GM23248 (cell line): ENCODE measurements around the gene RGMA. TPM values are rescaled to one million over a fixed set of nuclear protein-coding genes. Genes with fewer than 3 reads are reported as not detected.

Source experiments
- DNase-seq: peaks from one replicate; pipeline ENCODE4 v3.0.0-alpha.2; 2015
- H2AFZ ChIP-seq: fragments of 200-600 bp; sonication (generic); 2 replicates; pipeline ENCODE4 v1.6.1; 2016; ENCODE audit warnings: antibody characterized with exemption
- H3F3A ChIP-seq: fragments of 200-600 bp; sonication (generic); 2 replicates; pipeline ENCODE4 v1.6.1; 2016; ENCODE audit warnings: mild to moderate bottlenecking, antibody characterized with exemption, mixed run types; ENCODE audit not compliant: insufficient read depth
- H3K27ac ChIP-seq: fragments of 200-600 bp; sonication (generic); 2 replicates; pipeline ENCODE4 v1.5.1; 2016; ENCODE audit warnings: mild to moderate bottlenecking
- H3K27me3 ChIP-seq: fragments of 200-600 bp; sonication (generic); replicated peaks from 2 replicates; pipeline ENCODE4 v1.6.1; 2016; ENCODE audit warnings: mild to moderate bottlenecking; ENCODE audit not compliant: insufficient read depth
- H3K36me3 ChIP-seq: fragments of 200-600 bp; sonication (generic); 2 replicates; pipeline ENCODE4 v1.6.1; 2016; ENCODE audit warnings: low read depth, mild to moderate bottlenecking
- H3K4me1 ChIP-seq: fragments of 200-600 bp; sonication (generic); 2 replicates; pipeline ENCODE4 v1.6.1; 2016; ENCODE audit warnings: mild to moderate bottlenecking; ENCODE audit not compliant: insufficient read depth
- H3K4me2 ChIP-seq: fragments of 200-600 bp; sonication (generic); one replicate; pipeline ENCODE4 v1.6.1; 2016; ENCODE audit warnings: mild to moderate bottlenecking; ENCODE audit not compliant: unreplicated experiment
- H3K4me3 ChIP-seq: fragments of 200-600 bp; sonication (generic); 2 replicates; pipeline ENCODE4 v1.5.1; 2016; ENCODE audit warnings: mild to moderate bottlenecking
- H3K79me2 ChIP-seq: fragments of 200-600 bp; sonication (generic); 2 replicates; pipeline ENCODE4 v1.6.1; 2016; ENCODE audit warnings: mild to moderate bottlenecking; ENCODE audit not compliant: insufficient read depth
- H3K9ac ChIP-seq: fragments of 200-600 bp; sonication (generic); 2 replicates; pipeline ENCODE4 v1.6.1; 2016; ENCODE audit warnings: mild to moderate bottlenecking
- H3K9me2 ChIP-seq: fragments of 200-600 bp; sonication (generic); 2 replicates; pipeline ENCODE4 v1.6.1; 2016; ENCODE audit warnings: mixed run types, mild to moderate bottlenecking, moderate library complexity; ENCODE audit not compliant: insufficient read depth
- H3K9me3 ChIP-seq: fragments of 200-600 bp; sonication (generic); one replicate; pipeline ENCODE4 v1.6.1; 2017; ENCODE audit warnings: low read depth
- H4K20me1 ChIP-seq: fragments of 200-600 bp; sonication (generic); 2 replicates; pipeline ENCODE4 v1.6.0; 2016; ENCODE audit not compliant: insufficient read depth
- EZH2 ChIP-seq: fragments of 200-600 bp; sonication (generic); IDR thresholded peaks from 2 replicates; pipeline ENCODE4 v1.6.1; 2018; ENCODE audit warnings: antibody characterized with exemption, mild to moderate bottlenecking; ENCODE audit not compliant: insufficient read depth, poor library complexity, severe bottlenecking
- EZH2phosphoT487 ChIP-seq: fragments of 200-600 bp; sonication (generic); IDR thresholded peaks from 2 replicates; pipeline ENCODE4 v1.6.1; 2018; ENCODE audit warnings: antibody characterized with exemption, moderate library complexity, mild to moderate bottlenecking, low read depth; ENCODE audit not compliant: insufficient read depth
- WGBS, 2 experiments: methylation state at CpG; one replicate each; pipeline ENCODE4 v1.1.6; 2015 to 2017; ENCODE audit warnings: low lambda C conversion rate in 2 of 2, low coverage in 1 of 2; ENCODE audit errors: missing lambda C conversion rate in 2 of 2; 5-methylcytosine and 5-hydroxymethylcytosine counted together
- in situ Hi-C: fragments of 300-500 bp; cut with MboI; formaldehyde crosslinking; loops from 2 replicates; pipeline ENCODE4 v1.15.0; 2020
- polyA plus RNA-seq: library from polyadenylated mRNA; unstranded; fragments of >200 nt; fragmentation: Nextera tagmentation; extraction: Ambion mirVana; gene quantifications from 2 replicates; pipeline ENCODE4 v1.2.1, GENCODE V29; 2016
- total RNA-seq: library from RNA; depleted of rRNA; stranded (reverse); fragments of >200 nt; shearing (Covaris generic); gene quantifications from 2 replicates; pipeline ENCODE4 v1.2.3, GENCODE V29; 2014

The RGMA gene
- total and polyA plus RNA-seq, 2 experiments from 2014 or later: 0.76 to 0.84 TPM

- H3F3A ChIP-seq: peaks cover 31% of the 10 kb centered on the region
- no peaks in the 10 kb centered on the region for H3K9me3 ChIP-seq
- peaks cover 14% of the 10 kb centered on the region; the same call in 1 of the 2 replicates for H3K36me3 ChIP-seq
- WGBS, 2 experiments: 62 to 70% methylated on average over 8 to 9 of the region's 9 CpGs
- H3K4me3 ChIP-seq: no peak overlapping the region
- in situ Hi-C loops: loop anchor here (10.0 to 25.0 kb wide), 2 partner anchors 956 to 1074 kb away; no protein-coding TSS in a partner anchor
- no peak overlapping the region for H2AFZ ChIP-seq
- DNase-seq: no peak
- TF ChIP-seq EZH2: no peak
- TF ChIP-seq EZH2phosphoT487: no peak
- no peak overlapping the region for H3K27ac ChIP-seq
- no peak overlapping the region for H3K4me2 ChIP-seq
- peaks cover 13% of the 10 kb centered on the region for H3K79me2 ChIP-seq
- no peaks in the 10 kb centered on the region for H4K20me1 ChIP-seq
- no peaks in the 10 kb centered on the region for H3K27me3 ChIP-seq
- H3K9me2 ChIP-seq: no peaks in the 10 kb centered on the region
- H3K4me1 ChIP-seq: peaks cover 27% of the 10 kb centered on the region
- H3K9ac ChIP-seq: no peak overlapping the region
Measured at GRCh38 chr15:93031103-93031464, 57.9 kb downstream of the RGMA start.

GRCh38 chr15:93030430-93031102 lies 58.4 kb downstream of the RGMA start:
- H3K79me2 ChIP-seq: peaks cover 17% of the 10 kb centered on the region
- no peak overlapping the region for H3K4me2 ChIP-seq
- no peak overlapping the region for H3K27ac ChIP-seq
- 16 to 19% methylated on average over 20 of the region's 20 CpGs for WGBS, 2 experiments
- no peaks in the 10 kb centered on the region for H3K9me3 ChIP-seq
- peaks cover 31% of the 10 kb centered on the region for H3F3A ChIP-seq
- H4K20me1 ChIP-seq: no peaks in the 10 kb centered on the region
- H3K4me1 ChIP-seq: peaks cover 27% of the 10 kb centered on the region
- H3K9me2 ChIP-seq: no peaks in the 10 kb centered on the region
- H3K27me3 ChIP-seq: no peaks in the 10 kb centered on the region
- H3K9ac ChIP-seq: 0 out of 2 replicates have a peak overlapping the region, but pooled peaks have one; percentile 20
- TF ChIP-seq EZH2 (no peak), EZH2phosphoT487 (no peak)
- peaks cover 19% of the 10 kb centered on the region; the same call in 1 of the 2 replicates for H3K36me3 ChIP-seq
- no peak overlapping the region for H3K4me3 ChIP-seq
- in situ Hi-C loops: loop anchor here (10.0 to 25.0 kb wide), 2 partner anchors 957 to 1074 kb away; no protein-coding TSS in a partner anchor
- peak; percentile 79 for DNase-seq
- H2AFZ ChIP-seq: no peak overlapping the region

GRCh38 chr15:93029836-93030429 lies 59.1 kb downstream of the RGMA start:
- H3F3A ChIP-seq: peaks cover 31% of the 10 kb centered on the region
- H4K20me1 ChIP-seq: no peaks in the 10 kb centered on the region
- peak overlapping the region; percentile 20; the same call in 1 of the 2 replicates for H3K9ac ChIP-seq
- WGBS, 2 experiments: 50% methylated on average over 12 of the region's 12 CpGs
- H3K4me1 ChIP-seq: peaks cover 27% of the 10 kb centered on the region
- no peak for TF ChIP-seq EZH2phosphoT487
- no peaks in the 10 kb centered on the region for H3K27me3 ChIP-seq
- peak; percentile 70 for DNase-seq
- H3K27ac ChIP-seq: peak overlapping the region; percentile 94
- H3K79me2 ChIP-seq: peaks cover 24% of the 10 kb centered on the region
- no peak overlapping the region for H2AFZ ChIP-seq
- no peaks in the 10 kb centered on the region for H3K9me2 ChIP-seq
- H3K4me3 ChIP-seq: no peak overlapping the region
- peaks cover 21% of the 10 kb centered on the region for H3K36me3 ChIP-seq
- no peaks in the 10 kb centered on the region for H3K9me3 ChIP-seq
- H3K4me2 ChIP-seq: peak overlapping the region; percentile 73
- in situ Hi-C loops: loop anchor here (10.0 to 25.0 kb wide), 2 partner anchors 957 to 1075 kb away; no protein-coding TSS in a partner anchor

GRCh38 chr15:93029214-93029835 lies 59.7 kb downstream of the RGMA start:
- Histone ChIP-seq H3K27me3 (no peaks in the 10 kb centered on the region), H3F3A (peaks cover 31% of the 10 kb centered on the region), H3K27ac (peak overlapping the region; percentile 94), H4K20me1 (no peaks in the 10 kb centered on the region), H3K9me2 (no peaks in the 10 kb centered on the region), H3K4me1 (peaks cover 27% of the 10 kb centered on the region), H3K9me3 (no peaks in the 10 kb centered on the region), H3K79me2 (peaks cover 30% of the 10 kb centered on the region), H3K9ac (peak overlapping the region; percentile 78), H3K36me3 (peaks cover 27% of the 10 kb centered on the region), H3K4me3 (peak overlapping the region; percentile 36; the same call in 1 of the 2 replicates), H2AFZ (no peak overlapping the region), H3K4me2 (peak overlapping the region; percentile 73)
- WGBS, 2 experiments: 44% methylated on average over 17 of the region's 17 CpGs
- no peak for TF ChIP-seq EZH2
- no peak for TF ChIP-seq EZH2phosphoT487
- DNase-seq: peak; percentile 23
- in situ Hi-C loops: loop anchor here (25.0 kb wide), 1 partner anchor 958 kb away; no protein-coding TSS in a partner anchor
